ENCODE results near the gene PLCB3.

- TF ChIP-seq, protein P1, sequence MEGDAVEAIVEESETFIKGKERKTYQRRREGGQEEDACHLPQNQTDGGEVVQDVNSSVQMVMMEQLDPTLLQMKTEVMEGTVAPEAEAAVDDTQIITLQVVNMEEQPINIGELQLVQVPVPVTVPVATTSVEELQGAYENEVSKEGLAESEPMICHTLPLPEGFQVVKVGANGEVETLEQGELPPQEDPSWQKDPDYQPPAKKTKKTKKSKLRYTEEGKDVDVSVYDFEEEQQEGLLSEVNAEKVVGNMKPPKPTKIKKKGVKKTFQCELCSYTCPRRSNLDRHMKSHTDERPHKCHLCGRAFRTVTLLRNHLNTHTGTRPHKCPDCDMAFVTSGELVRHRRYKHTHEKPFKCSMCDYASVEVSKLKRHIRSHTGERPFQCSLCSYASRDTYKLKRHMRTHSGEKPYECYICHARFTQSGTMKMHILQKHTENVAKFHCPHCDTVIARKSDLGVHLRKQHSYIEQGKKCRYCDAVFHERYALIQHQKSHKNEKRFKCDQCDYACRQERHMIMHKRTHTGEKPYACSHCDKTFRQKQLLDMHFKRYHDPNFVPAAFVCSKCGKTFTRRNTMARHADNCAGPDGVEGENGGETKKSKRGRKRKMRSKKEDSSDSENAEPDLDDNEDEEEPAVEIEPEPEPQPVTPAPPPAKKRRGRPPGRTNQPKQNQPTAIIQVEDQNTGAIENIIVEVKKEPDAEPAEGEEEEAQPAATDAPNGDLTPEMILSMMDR (IDR thresholded peaks at IDR 0.05), result no peak
- no peak for TF ChIP-seq POLR2A (IDR thresholded peaks at IDR 0.05)
These were observed 10.2 kb upstream of the PLCB3 start for GRCh38 chr11:64241241-64241490.

Measured in Peyer's patch (tissue), 4 donors.